ENCODE data around the gene CLEC4M.

CLEC4M gene

GRCh38 chr19:7734220-7735203 is 28.5 kb upstream of the CLEC4M start:
- TF ChIP-seq FOXP2 (optimal IDR thresholded peaks at IDR 0.05; ENCODE audit: borderline replicate concordance, extremely low read depth, extremely low read length, insufficient read depth) (no peak), POLR2AphosphoS5 (IDR thresholded peaks at IDR 0.05; ENCODE audit: low read depth, low read length) (no peak), SIN3A (IDR thresholded peaks at IDR 0.05; ENCODE audit: borderline replicate concordance, insufficient read depth, low read length) (no peak), TAF1 (IDR thresholded peaks at IDR 0.05; ENCODE audit: borderline replicate concordance, insufficient read depth, low read length) (no peak), REST (IDR thresholded peaks at IDR 0.05; ENCODE audit: insufficient read depth in 1 of 2, low read depth in 2 of 2, low read length in 2 of 2) (no peak)

- TF ChIP-seq FOXP2 (optimal IDR thresholded peaks at IDR 0.05; ENCODE audit: borderline replicate concordance, extremely low read depth, extremely low read length, insufficient read depth) (no peak), REST (IDR thresholded peaks at IDR 0.05; ENCODE audit: insufficient read depth in 1 of 2, low read depth in 2 of 2, low read length in 2 of 2) (no peak), TAF1 (IDR thresholded peaks at IDR 0.05; ENCODE audit: borderline replicate concordance, insufficient read depth, low read length) (no peak), SIN3A (IDR thresholded peaks at IDR 0.05; ENCODE audit: borderline replicate concordance, insufficient read depth, low read length) (no peak), POLR2AphosphoS5 (IDR thresholded peaks at IDR 0.05; ENCODE audit: low read depth, low read length) (no peak)
Observed at GRCh38 chr19:7736148-7736547, 26.9 kb upstream of the CLEC4M start.

- no peak for TF ChIP-seq REST (IDR thresholded peaks at IDR 0.05; ENCODE audit: insufficient read depth in 1 of 2, low read depth in 2 of 2, low read length in 2 of 2)
- no peak for TF ChIP-seq TAF1 (IDR thresholded peaks at IDR 0.05; ENCODE audit: borderline replicate concordance, insufficient read depth, low read length)
- TF ChIP-seq FOXP2 (optimal IDR thresholded peaks at IDR 0.05; ENCODE audit: borderline replicate concordance, extremely low read depth, extremely low read length, insufficient read depth), result no peak
- no peak for TF ChIP-seq POLR2AphosphoS5 (IDR thresholded peaks at IDR 0.05; ENCODE audit: low read depth, low read length)
- TF ChIP-seq SIN3A (IDR thresholded peaks at IDR 0.05; ENCODE audit: borderline replicate concordance, insufficient read depth, low read length), result no peak
Observed at GRCh38 chr19:7737215-7737614, 25.8 kb upstream of the CLEC4M start.

GRCh38 chr19:7738023-7738422 is 25.0 kb upstream of the CLEC4M start:
- TF ChIP-seq REST (IDR thresholded peaks at IDR 0.05; ENCODE audit: insufficient read depth in 1 of 2, low read depth in 2 of 2, low read length in 2 of 2) (no peak), FOXP2 (optimal IDR thresholded peaks at IDR 0.05; ENCODE audit: borderline replicate concordance, extremely low read depth, extremely low read length, insufficient read depth) (no peak), POLR2AphosphoS5 (IDR thresholded peaks at IDR 0.05; ENCODE audit: low read depth, low read length) (no peak), SIN3A (IDR thresholded peaks at IDR 0.05; ENCODE audit: borderline replicate concordance, insufficient read depth, low read length) (no peak), TAF1 (IDR thresholded peaks at IDR 0.05; ENCODE audit: borderline replicate concordance, insufficient read depth, low read length) (no peak)
